Measurements from ENCODE around the gene ATPAF2. TPM values are rescaled to one million over a fixed set of nuclear protein-coding genes. Genes with fewer than 3 reads are reported as not detected.

ATPAF2 gene
- polyA plus RNA-seq, 3 donors: 8.8 to 16.5 (median 15.0) TPM

GRCh38 chr17:17975436-17975835, 63.5 kb downstream of the ATPAF2 start:
- 55 to 77% (median 58%) methylated on average over 8 of the region's 8 CpGs for WGBS, 3 donors
- H3K27ac ChIP-seq (ENCODE audit: low read depth, low read length): no peak overlapping the region

- WGBS, 3 donors: 3% methylated on average over 13 of the region's 13 CpGs
- no peak overlapping the region for H3K27ac ChIP-seq (ENCODE audit: low read depth, low read length)
Observed at GRCh38 chr17:17972952-17973254, 66.1 kb downstream of the ATPAF2 start.

- H3K27ac ChIP-seq (ENCODE audit: low read depth, low read length): no peak within 1 kb of the TSS
- WGBS, 3 donors: 0 to 1% (median 0%) methylated on average over 52 to 59 of the region's 59 CpGs
Observed at GRCh38 chr17:17972126-17972951, 66.6 kb downstream of the ATPAF2 start, which contains the start of the genes DRC3 and TOM1L2. Gene DRC3 (plus strand): TSS chr17:17972862. CDS start chr17:17977599, 4,737 bp downstream. Gene TOM1L2 (minus strand): TSS chr17:17972400. CDS start chr17:17972313, 87 bp downstream.

- no peak overlapping the region for H3K27ac ChIP-seq (ENCODE audit: low read depth, low read length)
- 1 to 5% (median 2%) methylated on average over 13 to 33 of the region's 33 CpGs for WGBS, 3 donors
Observed at GRCh38 chr17:17971431-17972125, 67.4 kb downstream of the ATPAF2 start.

- WGBS, 3 donors: 20 to 50% (median 42%) methylated on average over 1 of the region's 1 CpG
- no peak overlapping the region for H3K27ac ChIP-seq (ENCODE audit: low read depth, low read length)
Observed at GRCh38 chr17:17970699-17971430, 68.1 kb downstream of the ATPAF2 start.

Other genes starting within 250 kb of the ATPAF2 start
- gene SREBF1, start 202.2 kb downstream of the ATPAF2 start, polyA plus RNA-seq: 100 to 1,000 TPM in 2 of 3 donors, 10 to 100 TPM in 1; 81.5 to 282 (median 109) TPM
- gene TOM1L2, start 66.8 kb downstream of the ATPAF2 start, polyA plus RNA-seq: 10 to 100 TPM; 14.0 to 24.8 (median 16.3) TPM
- gene DRC3, start 66.3 kb downstream of the ATPAF2 start, polyA plus RNA-seq: 1 to 10 TPM in 2 of 3 donors, under 1 TPM in 1; 0.43 to 3.1 (median 1.9) TPM
- gene GID4, start 240 bp upstream of the ATPAF2 start, polyA plus RNA-seq: 1 to 10 TPM; 4.8 to 7.9 (median 5.9) TPM
- 10 to 100 TPM; 21.8 to 39.3 (median 30.8) TPM for gene DRG2, start 48.8 kb upstream of the ATPAF2 start, polyA plus RNA-seq
- under 1 TPM; 0.45 to 0.86 (median 0.68) TPM for gene MYO15A, start 69.6 kb upstream of the ATPAF2 start, polyA plus RNA-seq
- 10 to 100 TPM; 21.3 to 50.7 (median 24.4) TPM for gene ALKBH5, start 144.7 kb upstream of the ATPAF2 start, polyA plus RNA-seq
- gene LLGL1, start 186.5 kb upstream of the ATPAF2 start, polyA plus RNA-seq: 10 to 100 TPM in 1 of 3 donors, 1 to 10 TPM in 2; 5.0 to 13.4 (median 7.9) TPM
- 100 to 1,000 TPM; 189 to 228 (median 200) TPM for gene FLII, start 219.6 kb upstream of the ATPAF2 start, polyA plus RNA-seq
- 1 to 10 TPM; 2.2 to 8.5 (median 3.0) TPM for gene MIEF2, start 221.5 kb upstream of the ATPAF2 start, polyA plus RNA-seq

Data from adipose tissue (tissue), 3 donors.